ENCODE results near the gene NPTX2.

Gene NPTX2

DNA sequence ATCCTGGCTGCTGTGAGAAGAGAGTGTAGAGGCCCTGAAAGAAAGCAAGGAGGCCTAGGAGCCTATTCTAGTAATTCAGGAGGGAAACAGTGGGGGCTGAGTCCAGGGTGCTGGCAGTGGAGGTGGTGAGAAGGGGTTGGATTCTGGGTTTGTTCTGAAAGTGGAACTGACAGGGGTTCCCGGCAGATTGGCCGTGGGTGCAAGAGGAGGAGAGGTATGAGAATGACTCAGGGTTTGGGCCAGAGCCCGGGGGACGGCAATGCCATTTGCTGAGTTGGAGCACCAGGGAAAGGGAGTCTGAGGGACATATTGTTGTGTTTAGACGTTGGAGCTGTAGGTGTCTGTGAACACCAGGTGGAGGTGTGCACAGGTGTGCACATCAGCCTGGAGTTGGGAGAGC, 38.5 kb downstream of the NPTX2 start:
- DNase-seq = no peak

DNA sequence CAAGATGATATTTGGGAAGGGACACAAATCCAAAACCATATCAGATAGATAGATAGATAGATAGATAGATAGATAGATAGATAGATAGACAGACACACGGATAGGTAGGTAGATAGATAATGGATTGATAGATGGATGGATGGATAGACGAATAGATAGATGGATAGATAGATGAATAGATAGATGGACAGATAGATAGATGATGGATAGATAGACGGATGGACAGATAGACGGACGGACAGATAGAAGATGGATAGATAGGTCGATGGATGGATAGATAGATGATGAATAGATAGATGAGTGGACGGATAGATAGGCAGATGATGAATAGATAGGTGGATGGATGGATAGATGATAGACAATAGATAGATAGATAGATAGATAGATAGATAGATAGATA, 39.8 kb downstream of the NPTX2 start:
- no peak for DNase-seq

DNA sequence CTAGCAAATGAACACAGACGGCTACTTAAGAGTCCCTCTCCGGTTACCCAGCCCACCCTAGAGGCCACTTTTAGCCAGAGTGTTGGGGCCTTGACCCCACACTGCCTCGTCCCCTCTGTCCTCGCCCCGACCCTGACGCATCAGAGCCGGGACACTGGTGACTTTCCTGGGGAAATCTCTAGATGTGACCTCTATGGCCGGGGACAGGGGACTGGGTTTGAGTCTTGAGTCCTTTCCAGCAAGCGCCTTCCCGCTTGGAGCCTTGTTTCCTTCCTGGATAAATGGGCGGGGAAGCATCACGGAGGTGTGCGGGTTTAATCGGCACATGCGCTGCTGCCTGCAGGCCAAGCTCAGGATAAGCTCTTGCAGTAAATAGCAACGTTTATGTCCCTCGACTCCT, 40.7 kb downstream of the NPTX2 start:
- DNase-seq = no peak

DNA sequence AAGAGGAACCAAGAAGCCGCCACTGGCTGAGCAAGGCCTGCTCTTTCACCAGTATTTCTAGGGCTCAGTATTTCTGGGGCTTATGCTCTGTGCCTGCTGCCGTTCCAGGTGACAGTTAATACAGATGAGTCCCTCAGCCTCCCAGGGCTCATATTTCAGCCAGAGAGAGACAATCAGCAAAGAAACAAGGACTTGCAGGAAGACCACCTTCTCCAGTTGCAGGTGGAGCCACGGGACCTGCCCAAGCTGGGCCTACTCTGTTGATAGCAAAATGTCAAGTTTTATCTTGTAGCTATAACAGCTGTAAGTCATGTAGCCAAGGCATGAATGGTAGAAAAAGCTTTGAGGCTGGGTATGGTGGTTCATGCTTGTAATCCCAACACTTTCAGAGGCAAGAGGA, 42.7 kb downstream of the NPTX2 start:
- no peak for DNase-seq

DNA sequence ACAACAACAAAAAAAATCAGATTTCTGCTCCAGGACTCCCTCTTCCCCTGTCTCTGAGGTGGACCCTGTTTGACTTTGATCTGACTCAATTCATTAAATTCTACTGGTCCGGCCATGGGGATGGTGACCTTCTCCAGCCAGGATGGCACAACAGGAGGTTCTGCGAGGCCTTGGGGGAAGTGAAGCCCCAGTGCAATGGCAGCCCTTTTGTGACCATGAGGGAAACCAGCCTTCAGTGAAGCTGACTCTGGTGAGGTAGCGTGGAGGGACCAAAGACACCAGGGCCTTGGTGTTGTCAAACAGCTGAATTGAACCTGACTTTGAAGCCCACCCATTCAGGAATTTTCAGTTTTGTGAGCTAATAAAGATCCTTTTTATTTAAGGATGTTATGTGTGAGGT, 44.5 kb downstream of the NPTX2 start:
- no peak for DNase-seq

DNA sequence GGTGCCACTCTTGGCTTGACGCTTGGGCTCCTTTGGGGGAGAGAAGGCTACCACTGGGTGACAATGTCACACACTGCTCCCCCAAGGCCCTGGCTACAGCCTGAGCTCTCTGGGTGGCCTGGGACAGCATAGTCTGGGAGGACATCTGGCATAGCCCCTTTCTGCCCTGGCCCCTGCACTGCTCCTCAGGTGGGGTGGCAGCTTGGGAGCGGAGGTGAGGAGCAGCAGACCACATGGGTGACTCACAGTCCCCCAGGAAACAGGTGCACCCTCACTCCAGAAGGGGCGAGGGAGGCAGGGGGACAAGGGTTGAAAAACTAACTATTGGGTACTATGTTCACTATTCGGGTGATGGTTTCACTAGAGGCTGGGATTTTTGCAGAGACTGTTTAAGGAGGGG, 45.2 kb downstream of the NPTX2 start:
- no peak for DNase-seq

DNA sequence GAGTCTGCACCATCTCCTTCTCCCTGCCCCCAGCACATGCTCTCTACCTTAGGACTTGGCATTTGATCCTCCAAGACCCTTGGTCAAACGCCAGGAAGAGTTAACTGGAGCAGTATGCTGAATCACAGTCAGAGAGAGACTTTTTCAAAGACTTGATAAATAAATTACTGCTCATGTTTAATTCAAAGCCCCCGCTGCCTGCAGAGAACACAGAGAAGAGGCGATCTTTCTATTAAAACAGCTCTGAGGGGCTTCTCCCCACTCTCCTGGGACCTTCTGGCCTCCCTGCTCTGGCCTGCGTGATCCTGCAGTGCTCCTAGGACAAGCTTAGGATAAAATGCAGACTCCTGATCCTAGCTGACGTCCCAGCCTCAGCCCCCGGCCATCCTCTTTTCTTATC, 47.8 kb downstream of the NPTX2 start:
- DNase-seq = no peak

DNA sequence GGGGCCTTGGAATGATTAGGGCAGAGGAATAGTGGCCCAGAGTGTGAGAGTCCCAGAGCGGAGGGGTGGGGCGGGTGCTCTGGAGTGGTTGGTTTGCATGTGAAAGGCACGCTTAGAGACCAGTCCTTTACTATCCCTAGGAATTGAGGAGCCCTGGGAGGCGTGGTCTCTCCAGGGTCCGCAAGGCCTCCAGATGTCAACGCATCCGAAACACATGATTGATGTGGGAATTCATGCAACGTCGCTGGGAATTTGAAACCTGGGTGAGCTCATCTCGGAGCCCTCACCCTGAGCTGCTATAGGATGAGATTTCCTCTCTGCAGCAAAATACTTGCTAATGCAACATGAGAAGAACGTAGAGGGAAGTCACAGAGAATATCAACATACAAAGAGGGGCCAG, 51.2 kb downstream of the NPTX2 start:
- DNase-seq = no peak

DNA sequence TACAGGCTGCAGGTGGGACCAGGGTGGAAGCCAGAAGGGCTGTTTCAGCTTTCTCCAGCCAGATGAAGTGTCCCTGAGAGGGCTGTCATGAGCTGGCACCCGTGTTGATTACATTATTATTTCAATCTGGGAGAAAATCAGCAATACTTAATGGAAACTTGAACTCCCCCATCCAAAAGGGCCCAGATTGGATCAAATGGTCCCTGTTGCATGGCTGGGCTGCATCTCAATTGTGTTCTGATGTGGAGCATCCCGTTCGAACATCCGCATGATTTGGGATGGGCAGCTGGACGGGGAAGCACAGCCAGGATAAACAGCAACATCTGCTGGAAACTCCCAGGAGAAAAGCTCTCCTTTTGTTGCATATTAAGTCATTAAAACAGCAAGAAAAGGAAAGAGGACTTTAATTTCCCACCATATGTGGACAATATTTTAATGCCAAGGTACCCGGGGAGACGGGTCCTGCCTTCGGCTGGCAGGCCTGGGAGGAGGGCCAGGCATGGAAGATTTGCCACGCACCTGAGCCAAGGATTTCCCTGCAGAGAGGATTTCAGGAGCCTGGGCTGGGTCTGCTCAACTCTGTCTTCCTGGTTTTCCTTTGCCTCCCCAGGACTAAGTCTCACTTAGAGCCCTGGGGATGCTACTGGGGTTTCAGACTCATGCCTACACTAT, 52.4 kb downstream of the NPTX2 start:
- no peak for DNase-seq

DNA sequence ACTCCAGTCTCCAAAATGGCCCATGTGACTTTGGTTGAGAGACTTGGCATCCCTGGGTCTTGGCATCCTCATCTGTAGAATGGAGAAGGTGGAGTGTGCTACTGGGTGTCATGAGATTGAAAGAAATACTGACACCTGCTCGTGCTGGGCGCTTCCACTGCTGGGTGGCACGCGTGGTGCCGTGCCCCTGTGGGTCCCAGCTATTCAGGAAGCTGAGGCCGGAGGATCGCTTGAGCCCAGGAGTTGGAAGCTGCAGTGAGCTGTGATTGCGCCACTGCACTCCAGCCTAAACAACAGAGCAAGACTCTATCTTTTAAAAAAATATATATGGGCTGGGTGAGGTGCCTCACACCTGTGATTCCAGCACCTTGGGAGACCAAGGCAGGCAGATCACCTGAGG, 53.1 kb downstream of the NPTX2 start:
- DNase-seq = no peak

DNA sequence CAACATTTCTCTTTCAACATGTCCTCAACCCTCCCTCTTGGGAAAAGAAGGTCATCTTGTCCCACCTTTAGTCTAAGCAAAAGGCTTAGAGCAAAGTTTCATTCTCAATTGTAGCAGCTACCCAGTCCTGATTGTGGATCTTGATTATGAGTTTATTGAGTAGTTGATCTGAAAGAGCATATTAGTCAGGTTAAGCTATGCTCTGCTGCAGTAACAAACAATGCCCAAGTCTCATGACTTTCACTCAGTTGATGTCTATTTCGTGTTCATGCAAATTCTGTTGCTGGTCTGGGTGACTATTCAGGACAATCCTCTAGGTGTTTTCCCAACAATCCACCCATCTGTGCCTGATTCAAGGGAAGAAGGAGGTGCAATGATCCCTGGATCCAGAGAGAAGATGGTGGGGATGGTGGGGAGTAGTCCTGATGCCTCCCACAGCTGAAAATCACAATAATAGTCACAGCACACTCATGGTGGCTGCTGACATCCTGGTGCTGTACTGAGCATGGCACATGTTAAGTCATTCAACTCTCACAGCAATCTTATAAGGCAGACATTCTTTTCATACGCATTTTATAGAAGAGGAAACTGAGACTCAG, 54.7 kb downstream of the NPTX2 start:
- no peak for DNase-seq

DNA sequence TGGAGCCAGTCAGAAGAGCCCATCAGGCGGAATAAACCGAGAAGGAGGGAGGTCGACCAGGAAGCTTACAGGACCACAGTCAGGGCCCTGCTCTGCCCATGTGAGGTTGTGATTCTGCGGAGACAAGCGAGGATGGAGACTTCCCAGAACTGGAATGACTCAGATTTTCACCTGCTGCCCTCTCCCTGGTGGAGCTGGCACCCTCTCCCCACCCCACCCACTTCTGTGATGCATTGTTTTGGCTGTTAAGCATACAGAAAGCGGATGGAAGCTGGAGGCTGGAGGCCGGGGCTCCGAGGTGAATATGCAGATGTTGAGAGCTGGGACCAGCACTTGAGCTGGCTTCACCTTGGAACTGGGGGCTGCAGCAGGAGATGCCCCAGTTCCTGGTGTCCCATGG, 57.4 kb downstream of the NPTX2 start:
- DNase-seq = no peak

DNA sequence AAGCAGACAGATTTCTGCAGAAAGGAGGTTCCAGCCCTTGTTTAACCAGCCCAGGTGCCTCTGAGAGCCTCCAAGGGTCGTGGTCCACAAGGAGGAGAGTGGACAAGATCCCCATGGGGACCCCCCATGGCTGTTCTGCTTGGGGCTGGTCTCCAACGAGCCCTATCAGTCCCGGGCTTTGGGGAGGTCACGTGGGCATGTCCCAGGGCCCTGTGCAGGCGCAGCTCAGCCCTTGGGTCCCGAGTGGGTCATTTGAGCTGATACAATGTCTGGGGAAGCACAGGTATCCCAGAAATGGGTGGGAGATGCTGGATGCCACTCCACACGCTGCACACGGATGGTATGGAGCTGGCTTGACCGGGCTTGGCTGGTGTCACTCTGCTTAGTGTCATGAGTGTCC, 57.8 kb downstream of the NPTX2 start:
- no peak for DNase-seq

DNA sequence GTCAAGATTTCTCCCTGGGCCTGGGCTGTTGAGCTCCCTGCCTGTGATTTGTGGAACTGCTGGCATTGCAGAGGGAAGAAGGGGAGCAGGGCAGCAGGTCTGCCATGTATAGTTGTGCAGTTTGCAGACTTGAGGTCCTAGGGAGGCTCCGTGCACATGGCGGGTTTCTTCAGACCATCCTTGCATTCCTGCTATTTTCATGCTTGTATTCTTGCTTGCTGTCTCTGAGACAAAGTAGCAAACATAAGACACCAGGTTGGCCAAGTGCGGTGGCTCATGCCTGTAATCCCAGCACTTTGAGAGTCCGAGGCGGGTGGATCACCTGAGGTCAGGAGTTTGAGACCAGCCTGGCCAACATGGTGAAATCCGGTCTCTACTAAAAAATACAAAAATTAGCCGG, 61.1 kb downstream of the NPTX2 start:
- DNase-seq = no peak
